HepG2 (cell line): Measurements from ENCODE around the gene C20orf204.

Experiments
- CTCF ChIP-seq: sonication (generic); formaldehyde crosslinking; IDR thresholded peaks from 2 replicates; pipeline ENCODE4 v1.5.0; 2020; ENCODE audit warnings: mild to moderate bottlenecking, missing genetic modification reagents, moderate library complexity
- ZNF138 ChIP-seq: sonication (generic); formaldehyde crosslinking; IDR thresholded peaks from 2 replicates; pipeline ENCODE4 v1.5.0; 2020; ENCODE audit warnings: mild to moderate bottlenecking, low read depth, missing genetic modification reagents
- ZNF276 ChIP-seq: sonication (generic); formaldehyde crosslinking; IDR thresholded peaks from 2 replicates; pipeline ENCODE4 v1.4.0; 2020; ENCODE audit warnings: mild to moderate bottlenecking, low read depth, missing genetic modification reagents

- no peak for TF ChIP-seq CTCF (CRISPR knock-in tag)
- no peak for TF ChIP-seq ZNF138 (CRISPR knock-in tag)
- no peak for TF ChIP-seq ZNF276 (CRISPR knock-in tag)
Observed at GRCh38 chr20:64076061-64076997, 40.3 kb downstream of the C20orf204 start.
